Measurements from ENCODE around the gene KCNMB2. TPM values are rescaled to one million over a fixed set of nuclear protein-coding genes. Genes with fewer than 3 reads are reported as not detected.

KCNMB2 gene
- total RNA-seq, 1 experiment from 2014 or later, result not detected

GRCh38 chr3:178603735-178604134 lies 67.5 kb downstream of the KCNMB2 start (continued):
- TF ChIP-seq, protein P1, sequence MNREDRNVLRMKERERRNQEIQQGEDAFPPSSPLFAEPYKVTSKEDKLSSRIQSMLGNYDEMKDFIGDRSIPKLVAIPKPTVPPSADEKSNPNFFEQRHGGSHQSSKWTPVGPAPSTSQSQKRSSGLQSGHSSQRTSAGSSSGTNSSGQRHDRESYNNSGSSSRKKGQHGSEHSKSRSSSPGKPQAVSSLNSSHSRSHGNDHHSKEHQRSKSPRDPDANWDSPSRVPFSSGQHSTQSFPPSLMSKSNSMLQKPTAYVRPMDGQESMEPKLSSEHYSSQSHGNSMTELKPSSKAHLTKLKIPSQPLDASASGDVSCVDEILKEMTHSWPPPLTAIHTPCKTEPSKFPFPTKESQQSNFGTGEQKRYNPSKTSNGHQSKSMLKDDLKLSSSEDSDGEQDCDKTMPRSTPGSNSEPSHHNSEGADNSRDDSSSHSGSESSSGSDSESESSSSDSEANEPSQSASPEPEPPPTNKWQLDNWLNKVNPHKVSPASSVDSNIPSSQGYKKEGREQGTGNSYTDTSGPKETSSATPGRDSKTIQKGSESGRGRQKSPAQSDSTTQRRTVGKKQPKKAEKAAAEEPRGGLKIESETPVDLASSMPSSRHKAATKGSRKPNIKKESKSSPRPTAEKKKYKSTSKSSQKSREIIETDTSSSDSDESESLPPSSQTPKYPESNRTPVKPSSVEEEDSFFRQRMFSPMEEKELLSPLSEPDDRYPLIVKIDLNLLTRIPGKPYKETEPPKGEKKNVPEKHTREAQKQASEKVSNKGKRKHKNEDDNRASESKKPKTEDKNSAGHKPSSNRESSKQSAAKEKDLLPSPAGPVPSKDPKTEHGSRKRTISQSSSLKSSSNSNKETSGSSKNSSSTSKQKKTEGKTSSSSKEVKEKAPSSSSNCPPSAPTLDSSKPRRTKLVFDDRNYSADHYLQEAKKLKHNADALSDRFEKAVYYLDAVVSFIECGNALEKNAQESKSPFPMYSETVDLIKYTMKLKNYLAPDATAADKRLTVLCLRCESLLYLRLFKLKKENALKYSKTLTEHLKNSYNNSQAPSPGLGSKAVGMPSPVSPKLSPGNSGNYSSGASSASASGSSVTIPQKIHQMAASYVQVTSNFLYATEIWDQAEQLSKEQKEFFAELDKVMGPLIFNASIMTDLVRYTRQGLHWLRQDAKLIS (CRISPR knock-in tag; IDR thresholded peaks at IDR 0.05; ENCODE audit: borderline replicate concordance), result no peak
- TF ChIP-seq, protein P2, sequence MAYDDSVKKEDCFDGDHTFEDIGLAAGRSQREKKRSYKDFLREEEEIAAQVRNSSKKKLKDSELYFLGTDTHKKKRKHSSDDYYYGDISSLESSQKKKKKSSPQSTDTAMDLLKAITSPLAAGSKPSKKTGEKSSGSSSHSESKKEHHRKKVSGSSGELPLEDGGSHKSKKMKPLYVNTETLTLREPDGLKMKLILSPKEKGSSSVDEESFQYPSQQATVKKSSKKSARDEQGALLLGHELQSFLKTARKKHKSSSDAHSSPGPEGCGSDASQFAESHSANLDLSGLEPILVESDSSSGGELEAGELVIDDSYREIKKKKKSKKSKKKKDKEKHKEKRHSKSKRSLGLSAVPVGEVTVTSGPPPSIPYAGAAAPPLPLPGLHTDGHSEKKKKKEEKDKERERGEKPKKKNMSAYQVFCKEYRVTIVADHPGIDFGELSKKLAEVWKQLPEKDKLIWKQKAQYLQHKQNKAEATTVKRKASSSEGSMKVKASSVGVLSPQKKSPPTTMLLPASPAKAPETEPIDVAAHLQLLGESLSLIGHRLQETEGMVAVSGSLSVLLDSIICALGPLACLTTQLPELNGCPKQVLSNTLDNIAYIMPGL (CRISPR knock-in tag; IDR thresholded peaks at IDR 0.05), result no peak
- TF ChIP-seq, protein P3, sequence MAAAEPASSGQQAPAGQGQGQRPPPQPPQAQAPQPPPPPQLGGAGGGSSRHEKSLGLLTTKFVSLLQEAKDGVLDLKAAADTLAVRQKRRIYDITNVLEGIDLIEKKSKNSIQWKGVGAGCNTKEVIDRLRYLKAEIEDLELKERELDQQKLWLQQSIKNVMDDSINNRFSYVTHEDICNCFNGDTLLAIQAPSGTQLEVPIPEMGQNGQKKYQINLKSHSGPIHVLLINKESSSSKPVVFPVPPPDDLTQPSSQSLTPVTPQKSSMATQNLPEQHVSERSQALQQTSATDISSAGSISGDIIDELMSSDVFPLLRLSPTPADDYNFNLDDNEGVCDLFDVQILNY (CRISPR knock-in tag; IDR thresholded peaks at IDR 0.05), result no peak
- TF ChIP-seq RELA (CRISPR knock-in tag; IDR thresholded peaks at IDR 0.05; ENCODE audit: borderline replicate concordance) (no peak), ATF1 (CRISPR knock-in tag; IDR thresholded peaks at IDR 0.05) (no peak), IRF2 (CRISPR knock-in tag; IDR thresholded peaks at IDR 0.05; ENCODE audit: borderline replicate concordance, low read depth) (no peak), CREB1 (CRISPR knock-in tag; IDR thresholded peaks at IDR 0.05) (no peak), FOXP1 (CRISPR knock-in tag; IDR thresholded peaks at IDR 0.05; ENCODE audit: borderline replicate concordance) (no peak)
- TF ChIP-seq, protein P4, sequence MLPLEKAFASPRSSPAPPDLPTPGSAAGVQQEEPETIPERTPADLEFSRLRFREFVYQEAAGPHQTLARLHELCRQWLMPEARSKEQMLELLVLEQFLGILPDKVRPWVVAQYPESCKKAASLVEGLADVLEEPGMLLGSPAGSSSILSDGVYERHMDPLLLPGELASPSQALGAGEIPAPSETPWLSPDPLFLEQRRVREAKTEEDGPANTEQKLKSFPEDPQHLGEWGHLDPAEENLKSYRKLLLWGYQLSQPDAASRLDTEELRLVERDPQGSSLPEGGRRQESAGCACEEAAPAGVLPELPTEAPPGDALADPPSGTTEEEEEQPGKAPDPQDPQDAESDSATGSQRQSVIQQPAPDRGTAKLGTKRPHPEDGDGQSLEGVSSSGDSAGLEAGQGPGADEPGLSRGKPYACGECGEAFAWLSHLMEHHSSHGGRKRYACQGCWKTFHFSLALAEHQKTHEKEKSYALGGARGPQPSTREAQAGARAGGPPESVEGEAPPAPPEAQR (CRISPR knock-in tag; IDR thresholded peaks at IDR 0.05), result no peak
- TF ChIP-seq, protein P5, sequence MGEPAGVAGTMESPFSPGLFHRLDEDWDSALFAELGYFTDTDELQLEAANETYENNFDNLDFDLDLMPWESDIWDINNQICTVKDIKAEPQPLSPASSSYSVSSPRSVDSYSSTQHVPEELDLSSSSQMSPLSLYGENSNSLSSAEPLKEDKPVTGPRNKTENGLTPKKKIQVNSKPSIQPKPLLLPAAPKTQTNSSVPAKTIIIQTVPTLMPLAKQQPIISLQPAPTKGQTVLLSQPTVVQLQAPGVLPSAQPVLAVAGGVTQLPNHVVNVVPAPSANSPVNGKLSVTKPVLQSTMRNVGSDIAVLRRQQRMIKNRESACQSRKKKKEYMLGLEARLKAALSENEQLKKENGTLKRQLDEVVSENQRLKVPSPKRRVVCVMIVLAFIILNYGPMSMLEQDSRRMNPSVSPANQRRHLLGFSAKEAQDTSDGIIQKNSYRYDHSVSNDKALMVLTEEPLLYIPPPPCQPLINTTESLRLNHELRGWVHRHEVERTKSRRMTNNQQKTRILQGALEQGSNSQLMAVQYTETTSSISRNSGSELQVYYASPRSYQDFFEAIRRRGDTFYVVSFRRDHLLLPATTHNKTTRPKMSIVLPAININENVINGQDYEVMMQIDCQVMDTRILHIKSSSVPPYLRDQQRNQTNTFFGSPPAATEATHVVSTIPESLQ (CRISPR knock-in tag; IDR thresholded peaks at IDR 0.05), result no peak

DNA sequence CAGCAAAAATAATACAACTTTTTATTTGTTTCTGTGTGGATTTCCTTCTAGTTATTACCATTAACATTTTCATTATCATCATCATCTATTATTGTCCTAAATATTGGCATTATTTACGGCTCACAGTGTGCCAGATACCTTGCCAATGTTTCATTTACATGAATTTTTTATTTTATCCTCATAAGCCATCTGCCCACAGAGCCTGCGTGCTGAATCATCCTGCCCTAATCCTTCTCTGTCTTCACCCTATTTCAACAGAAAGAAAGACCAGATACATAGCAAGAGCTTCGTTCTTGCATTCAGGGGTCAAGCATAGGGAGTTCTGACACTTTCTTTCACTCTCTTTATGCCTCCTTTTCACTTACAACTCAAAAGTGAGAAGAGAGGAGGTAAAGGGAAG lies 82.0 kb downstream of the KCNMB2 start:
- DNase-seq (ENCODE audit: low spot score), result no peak
- H3K27ac Mint-ChIP-seq, result no peak overlapping the region
- peaks cover 8% of the 10 kb centered on the region for H3K4me1 Mint-ChIP-seq
- H3K4me3 Mint-ChIP-seq, result no peak overlapping the region
- ATAC-seq, result no peak
- H3K36me3 Mint-ChIP-seq, result no peaks in the 10 kb centered on the region
- ChIA-PET CTCF (no interaction called here), POLR2A (no interaction called here)
- no peaks in the 10 kb centered on the region for H3K27me3 Mint-ChIP-seq (ENCODE audit: low read depth)
- H3K9me3 Mint-ChIP-seq, result peaks cover 5% of the 10 kb centered on the region
- TF ChIP-seq ZNF423 (CRISPR knock-in tag; IDR thresholded peaks at IDR 0.05) (no peak), TP53 (CRISPR knock-in tag; IDR thresholded peaks at IDR 0.05) (no peak), ESRRA (CRISPR knock-in tag; IDR thresholded peaks at IDR 0.05; ENCODE audit: borderline replicate concordance) (no peak), FOXK1 (CRISPR knock-in tag; IDR thresholded peaks at IDR 0.05) (no peak), TCF7 (CRISPR knock-in tag; IDR thresholded peaks at IDR 0.05; ENCODE audit: low read depth) (no peak), ELF4 (CRISPR knock-in tag; IDR thresholded peaks at IDR 0.05; ENCODE audit: low read depth) (no peak), TEAD4 (CRISPR knock-in tag; IDR thresholded peaks at IDR 0.05) (no peak), SMAD4 (CRISPR knock-in tag; IDR thresholded peaks at IDR 0.05) (no peak), ATF1 (CRISPR knock-in tag; IDR thresholded peaks at IDR 0.05) (no peak), E2F4 (CRISPR knock-in tag; IDR thresholded peaks at IDR 0.05; ENCODE audit: borderline replicate concordance, low read depth) (no peak), RORB (CRISPR knock-in tag; IDR thresholded peaks at IDR 0.05) (no peak), NR3C1 (CRISPR knock-in tag; conservative IDR thresholded peaks at IDR 0.05; ENCODE audit: low read depth) (no peak), ETV6 (CRISPR knock-in tag; IDR thresholded peaks at IDR 0.05) (no peak)
- TF ChIP-seq, protein P6, sequence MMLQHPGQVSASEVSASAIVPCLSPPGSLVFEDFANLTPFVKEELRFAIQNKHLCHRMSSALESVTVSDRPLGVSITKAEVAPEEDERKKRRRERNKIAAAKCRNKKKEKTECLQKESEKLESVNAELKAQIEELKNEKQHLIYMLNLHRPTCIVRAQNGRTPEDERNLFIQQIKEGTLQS (CRISPR knock-in tag; conservative IDR thresholded peaks at IDR 0.05), result no peak
- TF ChIP-seq, protein P3 (CRISPR knock-in tag; IDR thresholded peaks at IDR 0.05), result no peak
- TF ChIP-seq, protein P7, sequence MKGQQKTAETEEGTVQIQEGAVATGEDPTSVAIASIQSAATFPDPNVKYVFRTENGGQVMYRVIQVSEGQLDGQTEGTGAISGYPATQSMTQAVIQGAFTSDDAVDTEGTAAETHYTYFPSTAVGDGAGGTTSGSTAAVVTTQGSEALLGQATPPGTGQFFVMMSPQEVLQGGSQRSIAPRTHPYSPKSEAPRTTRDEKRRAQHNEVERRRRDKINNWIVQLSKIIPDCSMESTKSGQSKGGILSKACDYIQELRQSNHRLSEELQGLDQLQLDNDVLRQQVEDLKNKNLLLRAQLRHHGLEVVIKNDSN (CRISPR knock-in tag; IDR thresholded peaks at IDR 0.05), result no peak
